Muscle of back (tissue), 11 donors: ENCODE measurements around the gene KIR2DL4. TPM values are rescaled to one million over a fixed set of nuclear protein-coding genes. Genes with fewer than 3 reads are reported as not detected.
"Not testable (repeated sequence)": the region's sequence is repeated elsewhere in the genome, so short reads cannot be mapped to it uniquely, and the experiment has no call there.

Experiments used
- DNase-seq, 3 donors: peaks; one replicate each; pipeline versions ENCODE4 v3.0.0 to v3.0.0-alpha.2; 2013
- polyA plus RNA-seq, 10 donors: library from polyadenylated mRNA; unstranded; fragments of 120-200 nt; gene quantifications; one replicate each; pipeline ENCODE4 v1.2.1, GENCODE V29; 2013; ENCODE audit not compliant: insufficient read length in 10 of 10

KIR2DL4 gene
- polyA plus RNA-seq, 10 donors, result not detected

GRCh38 chr19:54804101-54804500, 691 bp downstream of the KIR2DL4 start:
- DNase-seq, result no peak

- no peak for DNase-seq
Observed at GRCh38 chr19:54804571-54804970, 1.2 kb downstream of the KIR2DL4 start.

- no peak for DNase-seq
Observed at GRCh38 chr19:54805665-54806515, 2.5 kb downstream of the KIR2DL4 start.

GRCh38 chr19:54806516-54806838, 3.1 kb downstream of the KIR2DL4 start:
- no peak for DNase-seq

- not testable (repeated sequence) for DNase-seq
Observed at GRCh38 chr19:54814571-54814970, 11.2 kb downstream of the KIR2DL4 start.

GRCh38 chr19:54816251-54816650, 12.8 kb downstream of the KIR2DL4 start, which contains the start of gene KIR3DL1:
TSS of gene KIR3DL1 (plus strand) at chr19:54816468.
- DNase-seq, result not testable (repeated sequence)

- DNase-seq, result no peak
Observed at GRCh38 chr19:54817670-54818536, 14.5 kb downstream of the KIR2DL4 start.

- not testable (repeated sequence) for DNase-seq
Observed at GRCh38 chr19:54824416-54824815, 21.0 kb downstream of the KIR2DL4 start.

GRCh38 chr19:54825326-54825725, 21.9 kb downstream of the KIR2DL4 start:
- not testable (repeated sequence) for DNase-seq

- DNase-seq, result not testable (repeated sequence)
Observed at GRCh38 chr19:54828064-54828463, 24.7 kb downstream of the KIR2DL4 start.

GRCh38 chr19:54832496-54832895, 29.1 kb downstream of the KIR2DL4 start, which contains the start of gene KIR2DS4:
TSS of gene KIR2DS4 (plus strand) at chr19:54832676.
- DNase-seq, result not testable (repeated sequence)

- not testable (repeated sequence) for DNase-seq
Observed at GRCh38 chr19:54835126-54835525, 31.7 kb downstream of the KIR2DL4 start.

- DNase-seq, result not testable (repeated sequence)
Observed at GRCh38 chr19:54837522-54837921, 34.1 kb downstream of the KIR2DL4 start.

- DNase-seq, result not testable (repeated sequence)
Observed at GRCh38 chr19:54843171-54843570, 39.8 kb downstream of the KIR2DL4 start.

- DNase-seq, result not testable (repeated sequence)
Observed at GRCh38 chr19:54850061-54850640, 46.7 kb downstream of the KIR2DL4 start, which contains the start of gene KIR3DL2. TSS of gene KIR3DL2 (plus strand) at chr19:54850443. CDS start at chr19:54850476, 33 bp downstream.

GRCh38 chr19:54850930-54851329, 47.5 kb downstream of the KIR2DL4 start:
- DNase-seq, result no peak

GRCh38 chr19:54851353-54851752, 47.9 kb downstream of the KIR2DL4 start:
- no peak for DNase-seq

- DNase-seq, result not testable (repeated sequence)
Observed at GRCh38 chr19:54855241-54855640, 51.8 kb downstream of the KIR2DL4 start.

- not testable (repeated sequence) for DNase-seq
Observed at GRCh38 chr19:54858476-54858875, 55.1 kb downstream of the KIR2DL4 start.

- not testable (repeated sequence) for DNase-seq
Observed at GRCh38 chr19:54859421-54859820, 56.0 kb downstream of the KIR2DL4 start.

GRCh38 chr19:54863459-54863858, 60.0 kb downstream of the KIR2DL4 start:
- not testable (repeated sequence) for DNase-seq
